ENCODE measurements around the gene TRAPPC10.
A peak's percentile ranks its signal among the peaks of the same experiment; 100 is the strongest.

The TRAPPC10 gene

GRCh38 chr21:44011579-44012473 lies at the start of gene TRAPPC10:
Gene TRAPPC10 (plus strand): TSS chr21:44012309. CDS start chr21:44012494, 185 bp downstream.
- peak; percentile 51 for DNase-seq

DNA sequence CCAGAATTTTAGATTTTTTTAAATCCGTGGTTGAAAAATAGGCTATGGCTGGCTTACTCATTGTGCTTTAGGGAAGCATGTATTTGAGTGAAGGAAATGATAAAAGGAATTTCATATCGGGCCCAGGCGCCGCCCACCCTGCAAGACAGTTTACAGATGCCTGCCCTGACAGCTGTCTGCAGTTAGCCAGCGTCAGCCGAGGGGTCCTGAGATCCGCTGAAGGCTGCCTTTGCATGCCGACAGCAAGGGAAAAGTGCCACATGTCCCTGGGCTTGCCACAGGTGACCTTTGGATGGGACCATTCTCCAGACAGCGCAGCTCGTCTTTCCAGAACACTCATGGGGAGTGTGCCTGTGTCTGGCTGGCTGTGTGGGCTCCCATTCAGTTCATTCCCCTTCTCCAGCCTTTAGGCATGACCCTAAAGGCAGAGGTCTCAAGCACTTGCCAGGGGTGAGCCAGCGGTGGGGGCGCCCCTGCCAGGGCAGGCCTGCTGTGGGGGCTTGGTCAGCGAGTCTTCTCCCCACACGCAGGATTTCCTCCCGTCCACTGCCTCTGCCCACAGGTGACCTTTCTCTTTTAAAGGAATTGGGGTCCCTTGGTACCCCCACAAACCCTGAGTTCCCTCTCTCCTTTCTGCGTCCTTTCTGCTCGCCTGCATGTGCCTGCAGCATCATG lies 46.1 kb upstream of the TRAPPC10 start:
- no peak for DNase-seq

DNA sequence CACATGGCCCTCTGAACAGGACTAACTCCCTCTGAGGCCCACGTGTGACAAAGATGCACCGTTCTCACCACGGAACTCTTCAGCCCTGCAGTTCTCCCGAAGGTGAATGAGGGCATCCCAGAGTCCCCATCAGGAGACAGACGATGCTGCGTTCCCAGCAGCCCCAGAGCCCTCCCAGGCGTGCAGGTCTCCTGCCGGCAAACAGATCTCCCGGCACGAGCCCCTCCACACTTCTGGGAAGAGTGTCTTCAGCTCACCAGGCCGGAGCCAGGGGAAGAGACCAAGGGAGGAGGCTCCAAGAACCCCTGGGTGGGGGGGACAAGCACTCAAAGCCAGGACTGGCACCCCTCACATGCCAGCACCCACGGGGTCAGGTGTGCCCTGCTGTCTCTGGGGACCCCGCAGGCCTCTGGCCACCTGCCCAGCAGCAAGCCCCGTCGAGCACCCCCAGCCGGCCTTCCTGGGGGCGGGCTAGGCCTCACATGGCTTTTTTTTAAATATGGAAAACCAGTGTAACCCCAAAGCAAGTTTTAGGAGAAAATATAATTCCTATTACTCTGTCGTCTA lies 45.1 kb upstream of the TRAPPC10 start:
- DNase-seq: no peak

- DNase-seq: no peak
Measured at GRCh38 chr21:43967981-43968380, 44.1 kb upstream of the TRAPPC10 start.

- no peak for DNase-seq
Measured at GRCh38 chr21:43968410-43969114, 43.5 kb upstream of the TRAPPC10 start.

DNA sequence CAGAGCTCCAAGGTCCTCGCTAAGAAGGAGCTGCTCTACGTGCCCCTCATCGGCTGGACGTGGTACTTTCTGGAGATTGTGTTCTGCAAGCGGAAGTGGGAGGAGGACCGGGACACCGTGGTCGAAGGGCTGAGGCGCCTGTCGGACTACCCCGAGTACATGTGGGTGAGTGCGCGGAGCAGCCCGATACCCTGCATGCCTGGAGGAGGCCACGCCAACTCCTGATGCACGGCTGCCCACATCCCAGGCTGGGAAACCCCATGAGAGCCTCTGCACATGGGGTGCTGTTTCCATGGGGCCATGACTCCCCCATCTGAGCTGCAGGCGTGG lies 43.0 kb upstream of the TRAPPC10 start:
- DNase-seq: no peak

DNA sequence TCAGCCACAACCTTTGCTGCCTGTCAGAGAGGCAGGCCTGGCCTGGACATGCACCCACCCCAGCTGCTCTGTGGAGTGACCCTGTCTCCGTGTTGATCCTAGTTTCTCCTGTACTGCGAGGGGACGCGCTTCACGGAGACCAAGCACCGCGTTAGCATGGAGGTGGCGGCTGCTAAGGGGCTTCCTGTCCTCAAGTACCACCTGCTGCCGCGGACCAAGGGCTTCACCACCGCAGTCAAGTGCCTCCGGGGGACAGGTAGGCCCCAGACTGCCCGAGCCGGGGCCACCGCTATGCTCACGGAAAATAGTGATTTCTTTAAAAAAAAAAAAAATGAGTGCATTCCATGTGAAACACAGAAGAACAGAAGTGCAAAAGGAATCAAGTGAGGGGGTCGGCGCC lies 41.6 kb upstream of the TRAPPC10 start:
- no peak for DNase-seq

GRCh38 chr21:43971201-43971991 lies 40.7 kb upstream of the TRAPPC10 start:
- DNase-seq: no peak

DNA sequence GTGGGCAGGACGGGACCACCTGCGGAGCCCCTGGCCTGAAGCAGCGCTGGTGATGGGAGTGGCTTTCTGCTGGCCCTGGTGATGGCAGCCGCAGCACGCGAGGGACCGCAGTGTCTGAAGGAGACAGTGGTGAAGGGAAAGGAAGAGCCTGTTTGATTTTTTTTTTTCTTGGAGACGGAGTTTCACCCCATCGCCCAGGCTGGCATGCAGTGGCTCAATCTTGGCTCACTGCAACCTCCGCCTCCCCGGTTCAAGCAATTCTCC lies 40.2 kb upstream of the TRAPPC10 start:
- no peak for DNase-seq

DNA sequence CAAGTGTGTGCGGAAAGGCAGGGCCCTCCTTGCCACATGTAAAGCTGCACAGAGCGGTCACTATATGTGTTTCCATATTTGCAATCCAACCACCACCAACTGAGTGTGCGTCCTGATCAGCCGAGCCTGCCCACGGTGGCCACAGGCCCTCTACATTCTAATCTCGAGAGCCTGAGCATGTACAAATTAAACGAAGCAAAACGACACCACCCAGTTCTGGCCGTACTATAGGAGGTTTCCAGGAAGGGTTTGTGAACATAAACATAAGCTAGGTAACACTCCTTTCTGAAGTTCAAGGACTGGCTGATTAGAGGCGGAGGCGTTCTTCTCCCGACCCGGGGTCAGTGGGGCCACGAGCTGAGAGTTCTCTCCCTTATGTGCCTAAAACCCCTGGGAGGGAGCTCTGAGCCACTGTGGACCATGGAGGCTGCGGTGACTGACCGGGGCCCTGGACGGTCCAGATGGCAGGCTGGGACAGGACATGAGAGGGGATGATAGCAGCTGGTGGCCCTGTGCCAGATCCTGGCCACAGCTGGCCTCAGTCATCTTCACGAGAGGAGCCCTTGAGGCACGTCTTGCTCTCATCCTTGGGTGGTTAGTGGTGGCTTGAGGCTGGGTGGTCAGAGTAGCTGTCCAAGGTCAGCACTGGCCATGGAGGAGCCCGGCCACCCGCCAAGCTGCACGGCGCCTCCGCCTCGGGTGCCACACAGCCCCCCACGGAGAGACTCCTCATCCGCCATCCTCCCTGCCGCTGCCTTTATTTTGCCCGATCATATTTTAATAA lies 39.1 kb upstream of the TRAPPC10 start:
- DNase-seq: no peak

DNA sequence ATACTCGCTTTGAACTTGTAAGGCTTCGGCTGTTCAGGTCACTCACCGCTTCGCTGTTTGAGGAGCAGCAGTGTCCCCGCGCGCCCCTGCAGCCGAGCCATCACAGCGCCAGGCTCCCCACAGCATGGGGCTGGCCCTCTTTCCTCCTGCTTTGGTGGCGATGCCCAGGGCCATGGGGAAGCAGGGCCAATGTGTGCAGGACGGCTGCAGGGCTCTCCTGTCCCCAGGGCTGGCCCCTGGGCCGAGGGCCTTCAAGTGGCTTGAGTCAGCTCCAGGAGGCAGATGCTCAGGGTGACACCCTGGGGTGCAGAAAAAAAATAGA lies 38.5 kb upstream of the TRAPPC10 start:
- no peak for DNase-seq

DNA sequence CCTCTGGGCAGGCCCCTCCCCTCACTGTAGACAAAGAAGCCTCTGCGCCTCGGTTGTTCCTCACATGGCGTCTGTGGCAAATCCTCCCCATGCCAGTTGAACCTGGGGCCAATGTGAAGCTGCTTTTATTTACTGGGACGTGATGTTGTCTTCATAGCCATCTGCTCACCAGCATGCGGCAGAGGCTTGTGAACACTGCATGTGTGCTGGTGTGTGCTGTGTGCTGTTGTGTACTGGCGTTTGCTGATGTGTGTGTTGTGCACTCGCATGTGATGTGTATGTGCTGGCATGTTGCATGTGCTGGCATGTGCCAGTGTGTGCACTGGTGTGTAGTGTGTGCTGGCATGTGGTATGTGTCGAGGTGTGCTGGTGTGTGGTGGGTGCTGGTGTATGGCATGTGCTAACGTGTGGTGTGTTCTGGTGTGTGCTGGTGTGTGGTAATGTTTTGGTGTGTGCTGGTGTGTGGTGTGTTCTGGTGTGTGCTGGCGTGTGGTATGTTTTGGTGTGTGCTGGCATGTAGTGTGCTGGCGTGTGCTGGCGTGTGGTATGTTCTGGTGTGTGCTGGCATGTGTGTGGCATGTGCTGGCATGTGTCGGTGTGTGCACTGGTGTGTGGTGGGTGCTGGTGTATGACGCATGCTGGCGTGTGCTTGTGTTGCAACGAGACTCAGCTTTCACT lies 37.2 kb upstream of the TRAPPC10 start:
- DNase-seq: no peak

GRCh38 chr21:43975469-43976098 lies 36.5 kb upstream of the TRAPPC10 start:
- DNase-seq: peak; percentile 31

DNA sequence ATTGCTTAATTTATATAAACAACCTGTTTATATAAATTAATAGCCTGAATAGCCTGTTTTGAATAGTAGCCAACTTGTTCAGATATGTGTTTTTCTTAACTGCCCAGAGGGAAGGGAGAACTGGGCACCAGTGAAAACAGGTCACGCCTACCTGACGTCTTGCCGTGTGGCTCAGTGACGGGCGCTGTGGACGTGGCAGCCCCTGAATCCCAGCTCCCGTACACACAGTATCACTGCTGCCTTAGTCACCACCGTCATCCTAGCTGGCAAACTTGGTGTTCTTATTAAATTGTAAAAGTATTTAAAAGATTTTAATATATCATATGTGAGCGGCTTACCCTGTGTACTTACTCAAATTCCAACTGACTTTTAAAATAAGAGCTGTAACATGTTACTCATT lies 35.4 kb upstream of the TRAPPC10 start:
- DNase-seq: no peak

- no peak for DNase-seq
Measured at GRCh38 chr21:43978060-43978459, 34.0 kb upstream of the TRAPPC10 start.

DNA sequence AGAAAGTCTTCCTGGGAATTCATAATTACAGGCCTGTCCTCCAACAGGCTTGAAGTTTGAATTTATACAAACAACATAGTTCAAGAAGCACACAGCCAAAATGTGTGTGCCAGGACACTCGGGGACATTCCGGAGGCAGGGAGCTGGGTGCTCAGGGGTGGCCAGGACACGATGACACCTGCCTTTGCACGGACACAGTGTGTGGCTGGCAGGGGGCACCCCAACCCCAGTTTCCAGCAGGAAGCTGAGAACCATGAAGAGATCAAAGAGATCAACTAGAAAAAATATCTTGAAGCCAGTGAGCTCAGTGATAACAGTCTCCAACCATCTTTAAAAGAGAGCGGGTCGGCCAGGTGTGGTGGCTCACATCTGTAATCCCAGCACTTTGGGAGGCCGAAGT lies 32.5 kb upstream of the TRAPPC10 start:
- DNase-seq: no peak

DNA sequence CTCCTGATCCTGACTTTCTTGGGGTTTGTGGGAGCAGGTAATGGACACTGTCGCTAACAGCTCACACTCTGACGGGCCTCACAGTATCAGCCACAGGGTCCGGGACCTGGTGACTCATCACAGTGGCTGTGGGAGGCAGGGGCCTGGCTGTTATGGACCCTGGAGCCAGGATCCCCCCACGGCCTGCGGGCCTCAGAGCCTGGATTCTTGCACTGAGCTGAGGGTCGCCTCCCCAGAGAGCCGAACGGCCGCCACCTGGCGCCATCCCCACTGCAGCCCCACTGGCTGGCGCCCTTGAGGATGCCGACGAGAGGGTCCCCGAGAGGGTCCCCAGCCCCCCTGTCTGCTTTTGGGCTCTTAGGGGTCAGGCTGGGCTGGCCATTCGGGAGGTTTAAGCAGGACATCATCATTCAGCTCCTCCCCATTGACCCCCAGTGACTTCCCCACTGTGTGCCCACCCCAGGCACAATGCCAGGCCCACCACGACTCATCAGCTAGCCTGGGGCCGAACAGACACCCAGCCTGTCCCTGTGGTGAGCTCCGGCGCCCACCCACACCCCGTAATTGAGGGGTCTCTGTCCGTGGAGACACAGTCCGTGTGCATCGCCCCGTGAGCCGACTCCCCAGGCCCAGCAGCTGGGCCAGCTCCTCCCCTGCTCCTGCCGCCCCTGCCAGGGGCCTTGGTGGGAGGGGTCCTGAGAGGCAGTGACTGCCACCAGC lies 30.8 kb upstream of the TRAPPC10 start:
- no peak for DNase-seq

GRCh38 chr21:43981871-43982210 lies 30.3 kb upstream of the TRAPPC10 start:
- no peak for DNase-seq

DNA sequence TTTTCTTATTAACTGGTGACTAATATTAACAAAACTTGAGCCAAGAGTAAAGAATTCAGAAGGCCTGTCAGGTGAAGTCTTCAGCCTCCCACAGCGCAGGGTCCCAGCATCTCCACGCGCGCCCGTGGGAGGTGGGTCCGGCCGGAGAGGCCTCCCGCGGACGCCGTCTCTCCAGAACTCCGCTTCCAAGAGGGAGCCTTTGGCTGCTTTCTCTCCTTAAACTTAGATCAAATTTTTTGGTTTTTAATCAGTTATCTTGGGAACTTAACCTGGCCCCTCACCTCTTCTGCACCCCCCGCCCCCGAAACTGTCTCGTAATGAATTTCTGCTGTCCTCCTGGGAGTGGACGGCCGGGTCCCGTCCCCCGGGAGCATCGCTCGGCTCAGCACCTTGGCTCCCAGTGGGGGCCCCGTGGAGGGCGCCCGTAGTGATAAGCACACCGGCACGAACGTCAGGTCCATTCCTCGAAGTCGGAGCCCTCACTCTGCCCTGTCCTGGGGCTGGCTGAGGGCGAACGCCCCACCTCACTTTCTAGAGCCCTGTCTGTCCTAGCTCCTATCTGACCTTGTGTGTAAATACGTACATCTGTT lies 29.5 kb upstream of the TRAPPC10 start:
- no peak for DNase-seq

DNA sequence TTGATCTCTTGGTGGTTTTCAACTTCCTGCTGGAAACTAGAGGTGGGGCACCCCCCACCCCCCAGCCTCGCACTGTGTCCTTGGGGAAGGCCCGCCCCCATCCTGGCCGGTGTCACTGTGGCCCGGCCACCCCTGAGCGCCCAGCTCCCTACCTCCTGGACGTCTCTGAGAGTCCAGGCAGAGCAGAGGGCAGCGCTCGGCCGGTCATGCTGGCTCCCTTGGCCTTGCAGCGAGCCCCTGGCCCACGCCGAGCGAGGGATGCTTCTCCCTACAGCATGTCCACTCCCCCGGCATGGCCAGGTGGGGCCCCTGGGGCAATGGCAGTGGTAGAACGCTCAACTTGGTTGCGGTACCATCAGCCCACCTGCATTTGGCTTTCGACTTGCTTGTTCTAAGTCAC lies 28.7 kb upstream of the TRAPPC10 start:
- no peak for DNase-seq
